ENCODE data around the gene FASN.

FASN gene

GRCh38 chr17:82086941-82087906 lies 10.8 kb downstream of the FASN start:
- no peak for DNase-seq

- no peak for DNase-seq
These were observed 11.9 kb downstream of the FASN start for GRCh38 chr17:82085931-82086764.

- no peak for DNase-seq
These were observed 12.8 kb downstream of the FASN start for GRCh38 chr17:82085031-82085861.

GRCh38 chr17:82084373-82085030 lies 13.5 kb downstream of the FASN start:
- no peak for DNase-seq

GRCh38 chr17:82083533-82084359 lies 14.3 kb downstream of the FASN start:
- no peak for DNase-seq

GRCh38 chr17:82083009-82083408 lies 15.0 kb downstream of the FASN start:
- no peak for DNase-seq

GRCh38 chr17:82082456-82082855 lies 15.6 kb downstream of the FASN start:
- DNase-seq, result no peak

- no peak for DNase-seq
These were observed 16.1 kb downstream of the FASN start for GRCh38 chr17:82081966-82082365.

- DNase-seq, result no peak
These were observed 16.5 kb downstream of the FASN start for GRCh38 chr17:82081546-82081945.

- no peak for DNase-seq
These were observed 17.1 kb downstream of the FASN start for GRCh38 chr17:82080789-82081464.

GRCh38 chr17:82080048-82080788 lies 17.8 kb downstream of the FASN start:
- no peak for DNase-seq

- DNase-seq, result no peak
These were observed 18.9 kb downstream of the FASN start for GRCh38 chr17:82079001-82079677.

GRCh38 chr17:82078433-82078832 lies 19.6 kb downstream of the FASN start:
- no peak for DNase-seq

GRCh38 chr17:82077617-82078358 lies 20.2 kb downstream of the FASN start:
- no peak for DNase-seq

GRCh38 chr17:82076785-82077591 lies 21.0 kb downstream of the FASN start:
- DNase-seq, result no peak

- DNase-seq, result no peak
These were observed 21.8 kb downstream of the FASN start for GRCh38 chr17:82076018-82076784.

- DNase-seq, result no peak
These were observed 24.6 kb downstream of the FASN start for GRCh38 chr17:82073446-82073845.

Data from activated T-cell treated with anti-CD3 and anti-CD28 coated beads, Interleukin-2, amount 50 U/mL, for 48 hours (primary cell).